Transverse colon (tissue), 4 donors: Measurements from ENCODE around the gene KRT1.

ENCODE experiments used
- CTCF ChIP-seq, 5 experiments: fragments of 200-600 bp in 3 of 5; fragments of 450-650 bp in 2 of 5; sonication (generic) in 3 of 5; IDR thresholded peaks; 1 replicate in 2 of 5; 2 replicates in 3 of 5; pipeline ENCODE4 v1.5.1; 2016 to 2017; ENCODE audit warnings: antibody characterized with exemption in 5 of 5, inconsistent platforms in 3 of 5, mild to moderate bottlenecking in 2 of 5, moderate library complexity in 1 of 5
- EP300 ChIP-seq: sonication (generic); formaldehyde crosslinking; IDR thresholded peaks from one replicate; pipeline ENCODE4 v1.6.1; 2017; ENCODE audit warnings: antibody characterized with exemption, low read depth
- POLR2A ChIP-seq: fragments of 450-650 bp; IDR thresholded peaks from one replicate; pipeline ENCODE4 v1.6.1; 2016; ENCODE audit warnings: antibody characterized with exemption, mild to moderate bottlenecking, moderate library complexity
- POLR2AphosphoS5 ChIP-seq, 3 donors: sonication (generic); formaldehyde crosslinking; IDR thresholded peaks; one replicate each; pipeline ENCODE4 v1.6.1; 2016; ENCODE audit warnings: antibody characterized with exemption in 3 of 3

GRCh38 chr12:52690351-52691075 is 10.3 kb upstream of the KRT1 start:
- TF ChIP-seq CTCF (IDR thresholded peaks at IDR 0.05) (no peak), POLR2AphosphoS5 (IDR thresholded peaks at IDR 0.05) (no peak), EP300 (no peak), POLR2A (no peak)
